Esophagus muscularis mucosa (tissue), 3 donors: Measurements from ENCODE around the gene CBLB.

ENCODE experiments used
- POLR2A ChIP-seq: fragments of 450-650 bp; IDR thresholded peaks from one replicate; pipeline ENCODE4 v1.6.1; 2017; ENCODE audit warnings: antibody characterized with exemption, moderate library complexity, mild to moderate bottlenecking, low read depth
- TF ChIP-seq, protein P1 (sequence below), 3 experiments: fragments of 200-600 bp in 2 of 3; fragments of 450-650 bp in 1 of 3; sonication (generic) in 2 of 3; IDR thresholded peaks; one replicate each; pipeline ENCODE4 v1.5.1; 2017 to 2019; ENCODE audit warnings: antibody characterized with exemption in 3 of 3, mild to moderate bottlenecking in 2 of 3, moderate library complexity in 1 of 3

DNA sequence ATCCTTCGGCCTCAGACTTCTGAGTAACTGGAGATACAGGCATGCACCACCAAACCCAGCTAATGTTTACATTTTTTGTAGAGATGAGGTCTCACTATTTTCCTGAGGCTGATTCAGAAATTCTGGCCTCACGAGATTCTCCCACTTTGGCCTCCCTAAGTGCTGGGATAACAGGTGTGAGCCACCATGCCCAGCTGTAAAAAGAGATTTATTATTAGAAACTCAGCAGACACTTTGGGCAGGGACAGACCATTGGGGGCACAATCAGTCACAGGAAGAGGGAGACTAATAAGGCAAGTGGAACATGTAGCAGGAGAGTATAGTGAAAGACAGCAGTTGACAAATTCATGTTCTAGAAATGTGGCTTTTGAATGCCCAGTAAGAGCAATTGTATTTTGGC lies 249.2 kb downstream of the CBLB start:
- TF ChIP-seq POLR2A: no peak
- TF ChIP-seq, protein P1, sequence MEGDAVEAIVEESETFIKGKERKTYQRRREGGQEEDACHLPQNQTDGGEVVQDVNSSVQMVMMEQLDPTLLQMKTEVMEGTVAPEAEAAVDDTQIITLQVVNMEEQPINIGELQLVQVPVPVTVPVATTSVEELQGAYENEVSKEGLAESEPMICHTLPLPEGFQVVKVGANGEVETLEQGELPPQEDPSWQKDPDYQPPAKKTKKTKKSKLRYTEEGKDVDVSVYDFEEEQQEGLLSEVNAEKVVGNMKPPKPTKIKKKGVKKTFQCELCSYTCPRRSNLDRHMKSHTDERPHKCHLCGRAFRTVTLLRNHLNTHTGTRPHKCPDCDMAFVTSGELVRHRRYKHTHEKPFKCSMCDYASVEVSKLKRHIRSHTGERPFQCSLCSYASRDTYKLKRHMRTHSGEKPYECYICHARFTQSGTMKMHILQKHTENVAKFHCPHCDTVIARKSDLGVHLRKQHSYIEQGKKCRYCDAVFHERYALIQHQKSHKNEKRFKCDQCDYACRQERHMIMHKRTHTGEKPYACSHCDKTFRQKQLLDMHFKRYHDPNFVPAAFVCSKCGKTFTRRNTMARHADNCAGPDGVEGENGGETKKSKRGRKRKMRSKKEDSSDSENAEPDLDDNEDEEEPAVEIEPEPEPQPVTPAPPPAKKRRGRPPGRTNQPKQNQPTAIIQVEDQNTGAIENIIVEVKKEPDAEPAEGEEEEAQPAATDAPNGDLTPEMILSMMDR (IDR thresholded peaks at IDR 0.05): no peak
